HG02852 (cell line): Measurements from ENCODE around the gene POLR1C.
"Not testable (repeated sequence)": the region's sequence is repeated elsewhere in the genome, so short reads cannot be mapped to it uniquely, and the experiment has no call there.

Experiments
- ATAC-seq: cut with Tn5 transposase; IDR thresholded peaks from one replicate; pipeline ENCODE4 v1.9.1; 2021; ENCODE audit warnings: mild to moderate bottlenecking, moderate library complexity; ENCODE audit not compliant: unreplicated experiment

POLR1C gene

GRCh38 chr6:43547222-43547621, 30.3 kb downstream of the POLR1C start:
- ATAC-seq = no peak

- not testable (repeated sequence) for ATAC-seq
Observed at GRCh38 chr6:43557620-43558019, 40.7 kb downstream of the POLR1C start.

- ATAC-seq = no peak
Observed at GRCh38 chr6:43559328-43559727, 42.4 kb downstream of the POLR1C start.

GRCh38 chr6:43570876-43571441, 54.1 kb downstream of the POLR1C start:
- ATAC-seq = no peak
